GM18508 (cell line): ENCODE results near the gene SORCS3.

Source experiments
- ATAC-seq: cut with Tn5 transposase; IDR thresholded peaks from one replicate; pipeline ENCODE4 v1.9.1; 2021; ENCODE audit warnings: moderate number of reproducible peaks; ENCODE audit not compliant: insufficient read depth, unreplicated experiment

SORCS3 gene

DNA sequence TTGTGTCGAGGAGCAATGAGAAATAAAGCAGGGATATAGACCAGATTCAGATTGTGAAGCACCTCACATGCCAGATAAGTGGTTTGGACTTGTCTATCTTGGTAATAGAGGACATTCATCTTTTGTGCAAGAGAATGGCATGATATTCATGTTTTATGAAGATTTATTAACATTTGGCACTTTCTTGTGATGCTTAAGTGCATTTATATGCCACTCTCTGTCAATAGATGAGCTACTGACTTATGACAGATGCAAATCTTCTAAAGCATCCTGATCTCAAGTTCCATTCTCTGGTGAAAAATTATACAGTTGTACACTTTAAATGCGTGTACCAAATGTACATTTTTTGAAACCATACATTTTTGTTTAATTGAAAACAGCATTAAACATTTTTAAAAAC is 415.3 kb downstream of the SORCS3 start:
- no peak for ATAC-seq

DNA sequence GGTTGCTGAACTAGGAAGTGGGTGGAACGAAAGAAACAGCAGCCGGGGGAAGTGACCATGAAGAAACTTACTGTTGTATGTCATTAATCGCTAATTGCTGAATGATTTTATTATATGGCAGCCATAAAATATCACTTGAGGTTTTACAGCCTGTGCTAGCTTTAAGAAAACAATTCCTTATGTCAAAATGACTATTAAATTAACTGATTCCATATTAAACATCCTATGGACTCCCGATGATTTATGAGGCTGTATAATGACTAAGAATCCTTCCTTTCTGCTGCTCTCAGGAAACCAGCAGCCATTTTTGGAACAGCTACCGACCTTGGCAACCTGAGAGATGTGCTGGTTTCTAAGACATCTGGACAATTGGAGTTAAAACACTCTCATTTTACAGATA is 421.9 kb downstream of the SORCS3 start:
- no peak for ATAC-seq

DNA sequence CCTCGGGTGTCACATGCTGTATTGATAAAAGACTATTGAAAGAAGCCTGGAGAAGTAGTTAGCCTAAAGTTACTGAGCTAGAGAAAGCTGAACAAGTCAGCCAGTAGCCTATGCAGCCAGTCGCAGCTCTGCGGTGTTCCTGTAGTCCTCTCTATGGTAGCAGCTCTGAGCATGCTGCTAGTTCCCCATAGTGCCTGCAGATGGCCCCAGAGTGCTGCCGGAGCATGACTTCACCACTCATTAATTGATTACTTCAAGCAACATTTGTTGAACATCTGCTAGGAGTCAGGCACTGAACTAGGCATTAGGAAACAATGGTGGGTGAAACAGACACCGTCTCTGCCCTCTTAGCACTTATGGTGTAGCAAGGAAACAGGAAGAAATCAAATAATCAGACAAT is 422.7 kb downstream of the SORCS3 start:
- ATAC-seq: peak; percentile 61

DNA sequence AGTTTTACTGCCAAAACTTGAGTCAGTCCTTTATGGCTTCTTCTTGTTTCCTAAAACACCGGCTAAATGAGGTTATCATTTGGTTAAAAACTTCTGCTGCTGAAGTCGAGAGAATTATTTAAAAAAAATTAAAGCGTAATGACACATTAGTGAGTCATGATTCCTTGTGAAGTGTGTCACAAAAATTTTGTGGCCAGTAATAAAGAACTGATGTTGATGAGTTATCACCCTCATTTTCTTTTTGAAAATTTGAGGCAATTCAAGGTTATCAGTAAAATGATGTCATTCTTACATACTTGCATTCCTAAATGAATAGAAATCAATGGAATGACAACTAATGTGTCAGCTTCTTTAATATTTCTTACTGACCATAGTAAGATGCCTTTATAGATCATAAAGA is 427.4 kb downstream of the SORCS3 start:
- no peak for ATAC-seq

DNA sequence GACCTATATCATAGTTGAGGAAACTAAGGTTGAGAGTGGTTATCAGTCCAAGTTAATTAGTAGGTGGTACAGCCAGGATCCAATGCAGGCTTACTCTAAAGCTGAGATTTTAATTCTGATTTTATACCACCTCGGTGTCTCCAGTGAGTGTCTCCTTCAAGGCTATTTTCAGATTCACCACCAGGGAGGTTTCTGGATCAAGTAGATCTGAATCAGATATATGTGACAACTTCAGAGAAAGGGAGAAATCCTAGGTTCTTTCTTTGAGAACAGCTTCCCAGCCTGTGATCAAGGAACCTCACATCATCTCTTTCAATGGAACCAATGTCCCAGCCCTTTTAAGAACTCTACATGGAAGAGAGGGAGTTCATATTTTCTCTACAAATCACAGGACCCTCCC is 429.2 kb downstream of the SORCS3 start:
- ATAC-seq: no peak

DNA sequence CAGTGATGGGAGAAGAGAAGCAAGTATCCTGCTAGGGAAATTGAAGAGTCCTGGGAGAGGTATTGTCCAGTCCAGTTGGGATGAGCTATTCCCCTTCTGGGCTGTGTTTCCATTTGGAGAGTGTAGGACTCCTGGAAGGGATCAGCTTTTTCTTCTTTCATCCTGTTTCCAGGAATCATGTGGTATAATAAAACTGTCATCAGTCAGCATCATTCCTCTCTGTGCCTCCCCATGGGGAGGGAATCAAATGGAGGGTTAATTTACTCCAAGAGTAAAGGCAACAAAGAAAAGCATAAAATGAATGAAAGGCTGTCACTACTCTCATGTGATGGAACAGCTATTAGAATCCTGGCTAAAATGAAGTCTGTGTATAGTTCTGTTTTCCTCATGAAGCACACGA is 429.9 kb downstream of the SORCS3 start:
- no peak for ATAC-seq

DNA sequence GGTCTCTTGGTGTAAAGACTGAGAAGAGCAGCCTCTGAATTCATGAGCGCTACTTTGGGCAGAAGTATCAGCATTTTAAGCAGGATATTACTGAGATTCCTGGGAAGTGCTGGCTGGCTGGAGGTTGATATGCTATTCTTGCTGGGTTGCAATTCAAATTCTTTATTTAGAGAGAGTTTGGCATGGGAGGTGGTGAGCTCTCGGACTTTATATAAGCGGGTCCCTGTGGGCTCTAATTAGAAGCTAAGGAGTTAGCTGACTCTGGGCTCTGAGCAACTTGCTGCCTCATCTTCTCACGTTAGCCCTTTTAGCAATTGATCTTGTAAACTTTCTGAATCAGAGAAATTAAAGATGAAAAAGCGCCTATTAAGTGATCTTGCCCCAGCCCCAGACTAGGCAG is 430.9 kb downstream of the SORCS3 start:
- no peak for ATAC-seq

DNA sequence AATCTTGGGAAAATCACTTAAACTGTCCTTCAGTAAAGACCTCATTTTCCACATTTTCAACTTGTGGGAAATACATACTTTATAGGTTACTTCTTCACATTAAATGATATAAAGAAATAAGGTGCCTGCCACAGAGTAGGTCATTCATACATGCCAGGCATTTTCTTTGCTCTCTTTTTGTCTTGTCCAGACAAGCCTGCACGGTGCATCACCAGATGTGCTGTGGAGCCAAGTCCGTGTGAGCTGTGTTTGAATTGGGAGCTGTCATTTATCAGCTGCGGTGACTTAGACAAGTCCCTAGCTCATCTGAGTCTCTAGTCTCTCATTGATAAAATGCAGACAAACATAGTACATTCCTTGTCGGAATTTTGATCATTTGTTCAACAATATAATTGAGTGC is 432.9 kb downstream of the SORCS3 start:
- ATAC-seq: no peak

DNA sequence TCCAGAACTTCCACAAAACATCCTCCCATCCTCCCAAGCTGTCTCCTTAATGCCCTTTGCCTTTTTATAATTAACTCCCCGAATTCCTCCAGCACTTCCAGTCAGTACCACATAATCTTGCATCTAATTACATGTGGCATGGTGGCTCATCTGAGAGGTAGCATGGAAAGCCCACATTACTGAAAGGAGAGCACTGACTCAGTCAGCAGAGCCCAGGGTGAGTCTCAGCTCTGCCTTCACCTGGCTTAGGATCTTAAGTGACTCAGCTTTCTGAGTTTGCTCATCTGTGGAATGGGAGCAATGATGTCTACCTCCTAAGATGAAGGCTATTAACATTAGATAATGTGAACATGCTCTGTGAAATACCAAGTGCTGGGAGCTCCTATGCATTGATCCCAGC is 433.9 kb downstream of the SORCS3 start:
- ATAC-seq: no peak

DNA sequence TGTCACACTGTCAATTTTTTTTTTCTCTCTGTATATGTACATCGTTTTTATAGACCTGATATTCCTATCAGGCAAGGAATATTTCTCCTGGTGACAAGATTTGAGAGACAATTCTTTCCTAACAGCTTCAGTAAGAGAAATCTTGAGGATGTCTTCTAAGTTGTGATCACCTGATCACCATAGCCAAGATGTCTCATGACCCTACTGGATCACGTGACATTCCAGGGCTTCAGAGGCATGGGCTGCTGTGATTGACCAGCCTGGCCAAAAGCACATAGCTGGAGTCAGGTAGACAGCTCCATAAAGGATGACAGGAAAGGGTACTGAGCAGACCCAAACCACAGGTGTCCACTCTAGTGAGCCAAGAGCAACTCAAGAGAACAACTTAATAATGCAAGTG is 444.9 kb downstream of the SORCS3 start:
- no peak for ATAC-seq

DNA sequence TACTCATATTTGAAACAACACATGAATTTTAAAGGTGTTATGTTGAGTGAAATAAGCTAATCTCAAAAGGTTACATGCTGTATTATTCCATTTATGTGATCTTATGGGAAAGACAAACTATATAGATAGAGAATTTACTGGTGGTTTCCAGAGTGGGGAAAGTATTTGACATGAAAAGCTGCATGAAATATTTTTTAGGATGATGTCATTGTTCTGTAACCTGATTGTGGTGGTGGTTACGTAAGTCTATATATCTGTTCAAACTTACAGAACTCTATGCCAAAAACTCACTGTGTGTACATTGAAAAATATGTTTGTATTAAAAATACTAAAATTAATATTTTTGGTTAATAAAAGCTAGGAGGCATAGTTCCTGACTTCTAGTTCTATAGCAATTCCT is 453.0 kb downstream of the SORCS3 start:
- no peak for ATAC-seq

DNA sequence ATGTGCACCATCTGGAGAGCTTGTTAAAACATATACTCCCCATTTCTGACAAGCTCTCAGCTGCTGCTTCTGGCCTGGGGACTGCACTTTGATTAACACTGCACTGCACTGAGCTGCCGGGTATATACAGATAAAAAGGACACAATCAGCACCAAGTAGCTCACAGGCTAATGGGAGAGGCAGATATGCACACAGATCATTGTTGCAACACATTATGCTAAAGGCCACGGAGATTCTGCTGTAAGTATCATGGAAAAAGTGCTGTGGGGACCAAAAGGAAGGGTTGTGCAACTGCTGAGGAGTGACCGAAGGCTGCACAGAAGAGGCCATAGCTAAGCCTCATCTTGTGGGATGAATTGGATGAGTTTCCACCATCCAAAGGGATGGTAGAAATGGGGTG is 455.2 kb downstream of the SORCS3 start:
- ATAC-seq: no peak

DNA sequence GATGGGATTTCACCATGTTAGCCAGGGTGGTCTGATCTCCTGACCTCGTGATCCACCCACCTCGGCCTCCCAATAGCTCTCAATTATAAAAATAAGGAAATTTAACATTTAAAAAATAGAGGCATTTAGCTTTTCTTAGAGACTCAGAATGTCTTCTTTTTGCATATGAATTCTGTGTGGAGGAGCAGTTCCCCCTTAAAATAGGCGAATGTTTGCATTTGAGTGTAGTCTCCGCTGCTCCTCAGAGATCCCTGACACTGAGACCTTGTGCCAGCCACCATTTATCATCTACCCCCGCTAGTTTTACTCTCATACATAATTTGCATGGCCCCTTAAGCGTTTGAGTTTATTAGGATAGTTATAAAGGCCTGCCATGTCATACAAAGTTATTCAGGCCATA is 461.9 kb downstream of the SORCS3 start:
- no peak for ATAC-seq

DNA sequence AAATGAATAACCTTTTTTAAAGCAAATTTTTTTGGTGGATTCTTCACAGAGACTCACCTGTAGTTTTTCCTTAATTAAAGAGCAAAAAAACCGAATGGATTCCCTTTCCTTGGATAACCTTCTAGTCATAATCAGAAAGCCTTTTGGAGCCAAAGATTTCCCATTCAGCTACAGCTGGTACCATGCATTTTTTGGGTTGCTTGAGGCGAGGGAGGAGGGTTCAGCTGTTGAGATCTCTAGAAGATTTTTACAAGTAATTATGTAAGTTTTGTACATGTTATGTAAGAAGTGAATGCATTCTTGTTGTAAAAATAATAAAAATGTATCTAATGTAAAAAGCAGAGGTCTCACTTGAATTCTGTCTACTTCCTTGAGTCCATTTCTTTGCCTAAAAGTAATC is 463.2 kb downstream of the SORCS3 start:
- ATAC-seq: no peak

DNA sequence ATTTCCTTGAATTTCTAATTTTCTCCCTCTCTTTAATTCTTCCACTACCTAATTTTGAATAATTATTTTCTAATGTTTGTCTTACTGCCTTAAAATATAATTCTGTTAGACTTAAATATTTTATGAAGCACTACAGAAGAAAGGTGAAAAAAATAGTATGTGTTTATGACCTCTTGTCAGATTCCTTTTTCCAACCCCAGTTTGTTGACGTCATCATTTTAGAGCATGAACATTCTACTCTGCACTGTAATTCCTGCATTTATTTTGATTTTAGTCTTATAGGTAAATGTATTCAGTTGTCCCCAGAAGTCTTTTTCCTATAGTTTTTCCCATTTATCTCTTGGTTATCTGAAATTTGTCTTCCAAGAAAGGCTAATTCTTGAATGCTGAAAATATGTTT is 468.1 kb downstream of the SORCS3 start:
- ATAC-seq: no peak

DNA sequence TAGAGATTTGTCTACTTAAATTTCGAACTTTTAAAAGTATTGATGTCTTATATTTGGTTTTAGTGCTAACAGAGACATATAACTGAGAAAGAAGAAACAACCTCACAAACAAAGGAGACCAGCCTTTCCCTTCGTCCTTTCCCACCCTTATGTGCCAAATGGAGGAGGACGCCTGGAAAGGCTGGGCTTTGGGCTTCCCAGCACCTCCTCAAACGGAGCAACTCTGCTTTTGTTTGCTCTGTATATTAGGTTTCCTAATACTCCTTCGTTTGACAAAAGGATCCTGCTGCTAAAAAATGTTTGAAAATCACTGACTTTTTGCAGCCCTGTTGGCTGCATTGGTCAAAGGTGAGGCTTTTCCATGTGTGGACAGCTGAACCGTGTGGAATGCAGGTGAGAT is 471.8 kb downstream of the SORCS3 start:
- no peak for ATAC-seq

DNA sequence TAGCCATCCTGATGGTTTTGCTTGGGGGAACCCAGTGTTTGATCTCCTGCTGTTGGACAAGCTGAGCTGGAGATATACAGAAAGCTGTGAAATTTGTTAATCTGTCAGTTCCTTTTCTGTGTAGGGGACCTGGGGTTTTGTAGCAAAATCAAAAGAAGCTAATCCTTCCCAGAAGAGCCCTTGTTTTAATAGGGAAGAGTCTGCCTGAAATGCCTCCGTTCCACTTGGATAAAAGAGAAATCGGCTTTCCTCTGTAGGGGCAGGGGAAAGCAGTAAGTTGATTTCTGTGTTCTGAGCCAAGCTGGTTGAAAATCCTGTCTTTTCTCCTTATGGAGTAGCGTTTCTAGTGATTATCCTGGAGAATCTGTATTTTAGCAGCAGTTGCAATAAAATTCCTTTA is 472.6 kb downstream of the SORCS3 start:
- ATAC-seq: no peak

DNA sequence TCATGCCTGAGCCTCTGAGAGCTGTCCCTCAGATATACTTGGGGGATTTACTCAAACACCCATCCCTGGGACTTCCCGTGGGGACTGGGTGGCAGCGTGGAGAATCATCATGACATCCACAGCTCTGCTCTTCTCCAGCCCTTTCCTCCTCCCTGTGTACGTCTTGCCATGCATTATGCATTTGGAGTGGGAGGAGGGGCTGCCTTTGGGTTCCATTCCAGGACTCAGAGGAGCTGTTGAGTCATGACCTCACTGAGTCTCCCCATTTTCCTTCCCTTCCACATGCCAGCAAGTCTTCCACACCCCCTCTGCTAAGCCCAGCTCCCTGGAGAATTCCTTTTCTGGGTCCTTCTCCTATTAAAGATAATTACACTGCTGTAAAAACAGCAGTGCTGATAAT is 480.7 kb downstream of the SORCS3 start:
- no peak for ATAC-seq

DNA sequence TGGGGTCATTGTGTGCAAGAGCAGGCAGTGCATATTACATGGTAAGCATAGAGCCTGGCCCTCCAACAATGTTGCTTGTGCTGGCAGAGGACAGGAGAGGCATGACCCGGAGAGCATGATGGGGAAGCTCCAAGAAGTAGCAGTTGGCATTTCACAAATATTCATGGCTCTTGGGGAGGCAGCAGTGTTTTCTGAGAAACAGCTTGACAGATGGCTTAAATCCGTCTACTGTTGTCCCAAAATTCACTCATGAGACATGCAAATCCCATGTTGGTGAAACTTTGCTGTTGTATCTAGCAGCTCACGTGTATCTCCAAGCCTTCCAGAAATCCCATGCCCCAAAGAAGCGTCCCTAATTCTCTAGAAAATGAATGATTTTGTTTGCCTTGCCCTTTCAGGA is 487.0 kb downstream of the SORCS3 start:
- no peak for ATAC-seq

DNA sequence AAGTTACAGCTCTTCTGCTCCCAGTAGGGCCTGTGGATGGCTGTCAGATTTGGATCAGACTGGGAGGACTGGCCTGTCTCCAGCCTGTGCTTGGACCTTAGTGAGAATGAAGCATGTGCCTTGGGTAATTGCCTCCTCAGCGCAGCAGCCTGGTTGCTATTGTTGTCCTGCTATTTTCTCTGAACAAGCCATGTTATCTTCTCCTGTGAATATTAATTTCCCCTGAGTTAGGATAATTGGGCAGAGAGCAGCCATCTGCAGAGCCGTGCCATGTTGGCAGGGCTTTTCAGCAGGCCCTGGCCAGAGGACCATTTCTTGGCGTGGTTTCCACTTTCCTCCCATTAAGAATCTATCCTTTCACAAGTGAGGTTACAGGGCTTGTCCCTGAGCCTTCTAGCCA is 497.3 kb downstream of the SORCS3 start:
- ATAC-seq: no peak

DNA sequence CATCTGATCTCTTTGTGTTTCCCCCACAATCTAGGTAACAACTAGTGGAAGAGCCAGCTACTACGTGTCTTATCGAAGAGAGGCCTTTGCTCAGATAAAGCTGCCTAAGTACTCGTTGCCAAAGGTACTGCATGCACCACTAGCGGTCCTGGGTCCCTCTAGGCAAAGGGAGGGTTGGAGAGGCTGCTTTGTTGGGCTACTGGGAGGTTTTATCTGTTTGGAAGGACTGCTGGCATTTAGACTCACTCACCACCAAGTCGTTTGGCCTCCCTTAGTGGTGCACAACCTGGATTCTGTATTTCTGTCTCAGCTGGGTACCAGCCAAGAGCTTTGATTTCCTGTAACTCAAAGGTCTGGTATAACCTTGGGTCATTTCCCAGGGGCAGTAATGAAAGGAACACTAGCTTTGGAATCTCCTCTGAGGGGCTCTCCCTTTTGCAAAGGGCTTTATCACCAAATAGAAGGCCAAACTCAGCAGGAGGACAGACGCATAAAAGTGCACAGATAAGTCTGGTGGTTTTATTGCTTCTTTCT is 498.3 kb downstream of the SORCS3 start:
- no peak for ATAC-seq

DNA sequence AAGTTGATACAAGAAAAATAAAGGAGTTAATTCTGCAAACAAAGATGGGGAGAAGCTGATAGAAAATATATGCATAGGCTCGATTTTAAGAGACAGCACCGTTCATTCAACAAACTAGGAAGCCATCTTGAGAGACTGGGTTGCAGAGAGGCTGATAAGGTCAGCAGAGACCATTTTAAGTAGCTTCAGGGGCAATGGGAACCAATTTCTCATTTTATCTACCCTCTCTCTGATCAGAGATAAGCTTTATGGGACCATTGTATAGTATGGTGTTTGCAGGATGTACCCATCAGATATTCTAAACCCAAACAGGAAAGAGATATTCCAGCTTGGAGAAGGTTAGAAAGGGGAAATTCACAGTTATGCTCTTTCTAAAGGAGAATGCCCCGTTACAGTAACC is 499.5 kb downstream of the SORCS3 start:
- no peak for ATAC-seq

DNA sequence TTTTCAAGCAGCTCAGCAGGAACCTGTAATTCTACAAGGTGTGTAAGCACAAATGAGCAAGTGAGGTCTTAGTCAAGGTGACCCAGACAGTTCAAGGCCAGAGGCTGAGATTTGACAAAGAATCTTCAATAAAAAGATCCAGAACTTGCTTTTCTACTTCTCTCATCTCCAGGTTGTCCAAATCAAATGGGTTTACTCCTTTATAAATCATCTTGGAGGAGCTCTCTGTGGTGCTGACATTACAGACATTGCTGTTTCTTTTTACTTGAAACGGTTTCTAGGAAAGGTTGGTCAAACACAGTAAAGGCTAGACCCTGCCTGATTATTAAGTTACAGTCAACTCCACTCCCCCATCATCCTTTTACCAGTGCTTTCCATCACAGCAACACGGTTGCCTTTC is 504.6 kb downstream of the SORCS3 start:
- no peak for ATAC-seq
